Ishikawa (cell line): Measurements from ENCODE around the gene OR2L8.

Source experiments
- CEBPB ChIP-seq: IDR thresholded peaks from 2 replicates; pipeline ENCODE4 v1.6.1; 2012
- CREB1 ChIP-seq: IDR thresholded peaks from 2 replicates; pipeline ENCODE4 v1.6.1; 2012; ENCODE audit warnings: low read depth
- EGR1 ChIP-seq: IDR thresholded peaks from 2 replicates; pipeline ENCODE4 v1.6.1; 2012
- EP300 ChIP-seq: IDR thresholded peaks from 2 replicates; pipeline ENCODE4 v1.6.1; 2012; ENCODE audit warnings: borderline replicate concordance
- FOXM1 ChIP-seq: IDR thresholded peaks from 2 replicates; pipeline ENCODE4 v1.6.1; 2012; ENCODE audit warnings: low read depth, borderline replicate concordance
- NFIC ChIP-seq: IDR thresholded peaks from 2 replicates; pipeline ENCODE4 v1.6.1; 2012
- RAD21 ChIP-seq: IDR thresholded peaks from 2 replicates; pipeline ENCODE4 v1.6.1; 2012; ENCODE audit warnings: low read depth
- TAF1 ChIP-seq: IDR thresholded peaks from 2 replicates; pipeline ENCODE4 v1.6.1; 2012; ENCODE audit warnings: low read depth, mild to moderate bottlenecking
- TCF12 ChIP-seq: IDR thresholded peaks from 2 replicates; pipeline ENCODE4 v1.6.1; 2012; ENCODE audit warnings: low read depth
- TEAD4 ChIP-seq: IDR thresholded peaks from 2 replicates; pipeline ENCODE4 v1.6.1; 2012
- YY1 ChIP-seq: IDR thresholded peaks from 2 replicates; pipeline ENCODE4 v1.6.1; 2012; ENCODE audit warnings: low read depth
- ZBTB7A ChIP-seq: IDR thresholded peaks from 2 replicates; pipeline ENCODE4 v1.6.1; 2012; ENCODE audit warnings: low read depth
- TF ChIP-seq, protein P1 (sequence below): IDR thresholded peaks from 2 replicates; pipeline ENCODE4 v1.6.1; 2012; ENCODE audit warnings: low read depth, mild to moderate bottlenecking
- TF ChIP-seq, protein P2 (sequence below): IDR thresholded peaks from 2 replicates; pipeline ENCODE4 v1.6.1; 2012
- TF ChIP-seq, protein P3 (sequence below): IDR thresholded peaks from 2 replicates; pipeline ENCODE4 v1.6.1; 2012

Gene OR2L8

DNA sequence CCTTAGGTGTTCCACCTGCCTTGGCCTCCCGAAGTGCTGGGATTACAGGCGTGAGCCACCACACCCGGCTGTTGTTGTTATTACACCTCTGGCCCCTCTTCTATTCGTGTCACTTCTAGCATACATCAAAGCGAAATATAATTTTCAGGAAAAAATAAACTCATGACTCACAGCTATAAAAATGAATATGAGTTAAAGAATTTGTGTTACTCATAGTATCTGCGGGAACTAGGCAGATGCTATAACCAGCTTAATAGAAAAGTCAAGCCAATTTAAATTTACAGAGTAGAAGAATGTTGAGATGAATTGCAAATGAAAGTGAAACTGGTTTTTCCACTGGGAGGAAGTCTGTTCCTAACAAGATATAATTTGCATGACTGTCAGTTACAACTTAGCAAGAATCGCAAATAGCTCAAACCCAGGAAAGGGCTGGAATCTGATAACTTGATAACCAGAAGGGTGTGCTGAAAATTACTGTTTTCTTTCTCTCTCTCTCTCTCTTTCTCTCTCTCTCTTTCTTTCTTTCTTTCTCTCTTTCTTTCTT lies 42.1 kb upstream of the OR2L8 start:
- TF ChIP-seq, protein P1, sequence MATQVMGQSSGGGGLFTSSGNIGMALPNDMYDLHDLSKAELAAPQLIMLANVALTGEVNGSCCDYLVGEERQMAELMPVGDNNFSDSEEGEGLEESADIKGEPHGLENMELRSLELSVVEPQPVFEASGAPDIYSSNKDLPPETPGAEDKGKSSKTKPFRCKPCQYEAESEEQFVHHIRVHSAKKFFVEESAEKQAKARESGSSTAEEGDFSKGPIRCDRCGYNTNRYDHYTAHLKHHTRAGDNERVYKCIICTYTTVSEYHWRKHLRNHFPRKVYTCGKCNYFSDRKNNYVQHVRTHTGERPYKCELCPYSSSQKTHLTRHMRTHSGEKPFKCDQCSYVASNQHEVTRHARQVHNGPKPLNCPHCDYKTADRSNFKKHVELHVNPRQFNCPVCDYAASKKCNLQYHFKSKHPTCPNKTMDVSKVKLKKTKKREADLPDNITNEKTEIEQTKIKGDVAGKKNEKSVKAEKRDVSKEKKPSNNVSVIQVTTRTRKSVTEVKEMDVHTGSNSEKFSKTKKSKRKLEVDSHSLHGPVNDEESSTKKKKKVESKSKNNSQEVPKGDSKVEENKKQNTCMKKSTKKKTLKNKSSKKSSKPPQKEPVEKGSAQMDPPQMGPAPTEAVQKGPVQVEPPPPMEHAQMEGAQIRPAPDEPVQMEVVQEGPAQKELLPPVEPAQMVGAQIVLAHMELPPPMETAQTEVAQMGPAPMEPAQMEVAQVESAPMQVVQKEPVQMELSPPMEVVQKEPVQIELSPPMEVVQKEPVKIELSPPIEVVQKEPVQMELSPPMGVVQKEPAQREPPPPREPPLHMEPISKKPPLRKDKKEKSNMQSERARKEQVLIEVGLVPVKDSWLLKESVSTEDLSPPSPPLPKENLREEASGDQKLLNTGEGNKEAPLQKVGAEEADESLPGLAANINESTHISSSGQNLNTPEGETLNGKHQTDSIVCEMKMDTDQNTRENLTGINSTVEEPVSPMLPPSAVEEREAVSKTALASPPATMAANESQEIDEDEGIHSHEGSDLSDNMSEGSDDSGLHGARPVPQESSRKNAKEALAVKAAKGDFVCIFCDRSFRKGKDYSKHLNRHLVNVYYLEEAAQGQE, result no peak
- TF ChIP-seq ZBTB7A (no peak), YY1 (no peak), EP300 (no peak), CEBPB (no peak), TEAD4 (no peak), TCF12 (no peak), CREB1 (no peak), RAD21 (no peak), FOXM1 (no peak), EGR1 (no peak), TAF1 (no peak), NFIC (no peak)
- TF ChIP-seq, protein P2, sequence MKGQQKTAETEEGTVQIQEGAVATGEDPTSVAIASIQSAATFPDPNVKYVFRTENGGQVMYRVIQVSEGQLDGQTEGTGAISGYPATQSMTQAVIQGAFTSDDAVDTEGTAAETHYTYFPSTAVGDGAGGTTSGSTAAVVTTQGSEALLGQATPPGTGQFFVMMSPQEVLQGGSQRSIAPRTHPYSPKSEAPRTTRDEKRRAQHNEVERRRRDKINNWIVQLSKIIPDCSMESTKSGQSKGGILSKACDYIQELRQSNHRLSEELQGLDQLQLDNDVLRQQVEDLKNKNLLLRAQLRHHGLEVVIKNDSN, result no peak
- TF ChIP-seq, protein P3, sequence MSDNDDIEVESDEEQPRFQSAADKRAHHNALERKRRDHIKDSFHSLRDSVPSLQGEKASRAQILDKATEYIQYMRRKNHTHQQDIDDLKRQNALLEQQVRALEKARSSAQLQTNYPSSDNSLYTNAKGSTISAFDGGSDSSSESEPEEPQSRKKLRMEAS, result no peak

DNA sequence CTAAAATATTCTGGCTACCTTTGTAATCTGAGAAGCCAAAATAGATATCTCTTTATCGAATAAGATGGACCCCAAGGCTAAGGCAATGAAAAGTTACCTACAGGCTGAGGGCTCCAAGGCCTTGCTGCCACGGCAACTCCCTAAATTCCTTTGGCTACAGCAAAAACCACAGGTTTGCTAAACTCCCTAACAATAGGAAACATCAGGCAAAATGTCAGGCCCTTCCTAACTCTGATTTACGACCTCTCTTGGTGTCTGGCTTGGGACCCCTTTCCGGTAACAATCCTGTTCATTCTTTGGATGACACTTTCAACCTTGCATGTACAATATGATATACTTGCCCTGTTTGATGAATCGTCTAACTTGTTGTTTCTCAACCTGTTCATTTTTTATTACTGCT lies 39.9 kb upstream of the OR2L8 start:
- TF ChIP-seq NFIC (no peak), EGR1 (no peak)

DNA sequence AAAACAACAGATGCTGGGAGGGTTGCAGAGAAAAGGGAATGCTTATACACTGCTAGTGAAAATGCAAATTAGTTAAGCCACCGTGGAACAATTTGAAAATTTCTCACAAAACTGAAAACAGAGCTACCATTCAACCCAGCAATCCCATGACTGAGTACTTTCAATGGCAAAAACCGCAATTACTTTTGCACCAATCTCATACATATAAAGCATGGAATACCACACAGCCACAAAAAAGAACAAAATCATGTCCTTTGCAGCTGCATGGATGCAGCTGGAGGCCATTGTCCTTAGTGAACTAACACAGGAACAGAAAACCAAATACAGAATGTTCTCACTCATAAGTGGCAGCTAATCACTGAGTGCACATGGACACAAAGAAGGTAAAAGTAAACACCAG lies 34.9 kb upstream of the OR2L8 start:
- TF ChIP-seq TAF1 (no peak), RAD21 (no peak), EGR1 (no peak), FOXM1 (no peak), CREB1 (no peak), EP300 (no peak), TEAD4 (no peak), NFIC (no peak), CEBPB (no peak), ZBTB7A (no peak), TCF12 (no peak), YY1 (no peak)
- TF ChIP-seq, protein P1, result no peak
- TF ChIP-seq, protein P3, result no peak
- TF ChIP-seq, protein P2, result no peak

DNA sequence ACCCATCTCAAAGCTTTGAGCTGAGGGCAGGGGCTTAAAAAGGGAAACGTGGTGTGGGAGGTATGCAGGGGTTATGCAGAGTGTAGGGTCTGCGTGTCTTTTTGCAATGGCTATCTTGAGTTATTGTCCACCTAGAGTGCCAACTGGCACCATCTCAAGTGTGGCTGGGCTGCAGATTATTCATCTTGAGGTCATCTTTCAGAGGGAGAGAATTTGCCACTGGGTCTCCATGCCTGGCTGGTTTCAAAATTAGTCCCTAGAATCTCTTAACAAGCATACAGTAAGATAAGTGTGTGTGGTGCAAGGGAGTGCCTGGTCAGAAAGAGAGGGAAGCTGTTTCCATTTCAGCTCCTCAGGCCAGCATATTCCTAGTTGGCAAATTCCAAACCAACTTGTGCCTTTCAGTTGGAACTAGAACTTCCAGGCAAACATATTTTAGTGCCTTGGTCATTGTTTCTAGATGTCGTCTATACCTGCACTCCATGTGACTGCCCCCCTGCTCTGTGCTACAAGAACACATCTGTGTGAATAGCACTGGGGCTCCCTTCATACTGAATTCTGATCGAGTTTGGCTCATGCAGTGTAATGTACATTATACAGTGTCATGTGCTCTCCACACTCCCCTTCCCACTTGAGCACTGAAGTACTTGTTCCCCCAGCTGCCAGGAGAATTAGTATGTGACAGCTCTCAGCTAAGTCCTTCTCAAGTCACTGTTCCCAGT lies 33.6 kb upstream of the OR2L8 start:
- TF ChIP-seq, protein P1, result no peak
- TF ChIP-seq RAD21, result no peak
- TF ChIP-seq YY1, result no peak
- TF ChIP-seq TAF1, result no peak
- TF ChIP-seq TCF12, result no peak
- TF ChIP-seq TEAD4, result no peak
- no peak for TF ChIP-seq EP300
- TF ChIP-seq ZBTB7A, result no peak
- TF ChIP-seq EGR1, result no peak
- TF ChIP-seq CEBPB, result no peak
- TF ChIP-seq, protein P2, result no peak
- TF ChIP-seq, protein P3, result no peak
- no peak for TF ChIP-seq CREB1
- TF ChIP-seq FOXM1, result no peak
- no peak for TF ChIP-seq NFIC
